ENCODE measurements around the gene KCTD7. TPM values are rescaled to one million over a fixed set of nuclear protein-coding genes. Genes with fewer than 3 reads are reported as not detected.
A peak's percentile ranks its signal among the peaks of the same experiment; 100 is the strongest.
"Not testable (repeated sequence)": the region's sequence is repeated elsewhere in the genome, so short reads cannot be mapped to it uniquely, and the experiment has no call there.

The KCTD7 gene
- total RNA-seq, 2 donors from 2014 or later, result 14.7 to 15.5 TPM

GRCh38 chr7:66654275-66655112, 25.8 kb downstream of the KCTD7 start:
- Mint-ChIP-seq H3K9me3 (no peaks in the 10 kb centered on the region), H3K4me1 (peaks cover 7% of the 10 kb centered on the region), H3K36me3 (ENCODE audit: low read depth) (peaks cover 16% of the 10 kb centered on the region), H3K27me3 (no peaks in the 10 kb centered on the region), H3K27ac (peak overlapping the region; percentile 98), H3K4me3 (peak overlapping the region; percentile 88)
- ATAC-seq (replicated peaks), result peak; percentile 96

- peak; percentile 32 for ATAC-seq (replicated peaks)
- peak overlapping the region; percentile 88 for H3K4me3 Mint-ChIP-seq
- H3K27me3 Mint-ChIP-seq, H3K4me1 Mint-ChIP-seq, H3K9me3 Mint-ChIP-seq: not testable (repeated sequence)
- peak overlapping the region; percentile 98 for H3K27ac Mint-ChIP-seq
- H3K36me3 Mint-ChIP-seq (ENCODE audit: low read depth), result peaks cover 16% of the 10 kb centered on the region
These were observed 26.6 kb downstream of the KCTD7 start for GRCh38 chr7:66655113-66655806.

- H3K36me3 Mint-ChIP-seq (ENCODE audit: low read depth), result peaks cover 16% of the 10 kb centered on the region
- not testable (repeated sequence) for H3K4me1 Mint-ChIP-seq; H3K9me3 Mint-ChIP-seq; H3K27me3 Mint-ChIP-seq; ATAC-seq (replicated peaks)
- peak overlapping the region; percentile 88 for H3K4me3 Mint-ChIP-seq
- peak overlapping the region; percentile 98 for H3K27ac Mint-ChIP-seq
These were observed 27.3 kb downstream of the KCTD7 start for GRCh38 chr7:66655826-66656485.

- H3K36me3 Mint-ChIP-seq (ENCODE audit: low read depth), result peaks cover 16% of the 10 kb centered on the region
- H3K9me3 Mint-ChIP-seq, result no peaks in the 10 kb centered on the region
- H3K27ac Mint-ChIP-seq, result no peak overlapping the region
- H3K4me3 Mint-ChIP-seq, result no peak overlapping the region
- peaks cover 7% of the 10 kb centered on the region for H3K4me1 Mint-ChIP-seq
- ATAC-seq (replicated peaks), result no peak
- no peaks in the 10 kb centered on the region for H3K27me3 Mint-ChIP-seq
These were observed 29.1 kb downstream of the KCTD7 start for GRCh38 chr7:66657798-66658197.

GRCh38 chr7:66662646-66663264, 34.1 kb downstream of the KCTD7 start:
- ATAC-seq (replicated peaks), result no peak
- no peaks in the 10 kb centered on the region for H3K9me3 Mint-ChIP-seq
- H3K4me1 Mint-ChIP-seq, result no peaks in the 10 kb centered on the region
- no peak overlapping the region for H3K4me3 Mint-ChIP-seq
- H3K27me3 Mint-ChIP-seq, result no peaks in the 10 kb centered on the region
- peaks cover 5% of the 10 kb centered on the region for H3K36me3 Mint-ChIP-seq (ENCODE audit: low read depth)
- no peak overlapping the region for H3K27ac Mint-ChIP-seq

GRCh38 chr7:66664590-66665293, 36.1 kb downstream of the KCTD7 start:
- no peak overlapping the region for H3K27ac Mint-ChIP-seq
- H3K4me1 Mint-ChIP-seq, result no peaks in the 10 kb centered on the region
- ATAC-seq (replicated peaks), result no peak
- H3K36me3 Mint-ChIP-seq (ENCODE audit: low read depth), result peaks cover 5% of the 10 kb centered on the region
- no peaks in the 10 kb centered on the region for H3K27me3 Mint-ChIP-seq
- H3K9me3 Mint-ChIP-seq, result no peaks in the 10 kb centered on the region
- H3K4me3 Mint-ChIP-seq, result no peak overlapping the region

- Mint-ChIP-seq H3K36me3 (ENCODE audit: low read depth) (peaks cover 5% of the 10 kb centered on the region), H3K9me3 (no peaks in the 10 kb centered on the region), H3K27me3 (no peaks in the 10 kb centered on the region), H3K27ac (peak overlapping the region; percentile 17), H3K4me3 (no peak overlapping the region), H3K4me1 (no peaks in the 10 kb centered on the region)
- ATAC-seq (replicated peaks), result no peak
These were observed 37.8 kb downstream of the KCTD7 start for GRCh38 chr7:66666313-66666952.

GRCh38 chr7:66667023-66667728, 38.5 kb downstream of the KCTD7 start:
- Mint-ChIP-seq H3K27me3 (no peaks in the 10 kb centered on the region), H3K27ac (no peak overlapping the region), H3K36me3 (ENCODE audit: low read depth) (peaks cover 5% of the 10 kb centered on the region), H3K4me1 (no peaks in the 10 kb centered on the region), H3K4me3 (no peak overlapping the region), H3K9me3 (no peaks in the 10 kb centered on the region)
- ATAC-seq (replicated peaks), result no peak

GRCh38 chr7:66668112-66668511, 39.4 kb downstream of the KCTD7 start:
- no peaks in the 10 kb centered on the region for H3K9me3 Mint-ChIP-seq
- no peaks in the 10 kb centered on the region for H3K27me3 Mint-ChIP-seq
- no peak for ATAC-seq (replicated peaks)
- H3K27ac Mint-ChIP-seq, result peak overlapping the region; percentile 36
- peaks cover under 1% of the 10 kb centered on the region for H3K4me1 Mint-ChIP-seq
- no peak overlapping the region for H3K4me3 Mint-ChIP-seq
- peaks cover 5% of the 10 kb centered on the region for H3K36me3 Mint-ChIP-seq (ENCODE audit: low read depth)

- peaks cover 3% of the 10 kb centered on the region for H3K4me1 Mint-ChIP-seq
- H3K36me3 Mint-ChIP-seq (ENCODE audit: low read depth), result peaks cover 5% of the 10 kb centered on the region
- no peaks in the 10 kb centered on the region for H3K27me3 Mint-ChIP-seq
- no peak overlapping the region for H3K4me3 Mint-ChIP-seq
- peak overlapping the region; percentile 36 for H3K27ac Mint-ChIP-seq
- no peak for ATAC-seq (replicated peaks)
- H3K9me3 Mint-ChIP-seq, result no peaks in the 10 kb centered on the region
These were observed 40.0 kb downstream of the KCTD7 start for GRCh38 chr7:66668677-66669076.

GRCh38 chr7:66669088-66669487, 40.4 kb downstream of the KCTD7 start:
- Mint-ChIP-seq H3K9me3 (no peaks in the 10 kb centered on the region), H3K36me3 (ENCODE audit: low read depth) (peaks cover under 1% of the 10 kb centered on the region), H3K27ac (no peak overlapping the region), H3K27me3 (no peaks in the 10 kb centered on the region), H3K4me3 (no peak overlapping the region), H3K4me1 (peaks cover 3% of the 10 kb centered on the region)
- ATAC-seq (replicated peaks), result no peak

GRCh38 chr7:66669496-66669895, 40.8 kb downstream of the KCTD7 start:
- Mint-ChIP-seq H3K4me3 (no peak overlapping the region), H3K9me3 (no peaks in the 10 kb centered on the region), H3K27me3 (no peaks in the 10 kb centered on the region), H3K4me1 (peaks cover 3% of the 10 kb centered on the region), H3K36me3 (ENCODE audit: low read depth) (no peaks in the 10 kb centered on the region), H3K27ac (no peak overlapping the region)
- no peak for ATAC-seq (replicated peaks)

GRCh38 chr7:66671034-66671433, 42.4 kb downstream of the KCTD7 start:
- no peaks in the 10 kb centered on the region for H3K9me3 Mint-ChIP-seq
- no peaks in the 10 kb centered on the region for H3K36me3 Mint-ChIP-seq (ENCODE audit: low read depth)
- no peaks in the 10 kb centered on the region for H3K27me3 Mint-ChIP-seq
- peaks cover 3% of the 10 kb centered on the region for H3K4me1 Mint-ChIP-seq
- no peak overlapping the region for H3K4me3 Mint-ChIP-seq
- no peak for ATAC-seq (replicated peaks)
- no peak overlapping the region for H3K27ac Mint-ChIP-seq
